ENCODE results near the gene BNIPL. TPM values are rescaled to one million over a fixed set of nuclear protein-coding genes. Genes with fewer than 3 reads are reported as not detected.

BNIPL gene
- polyA plus RNA-seq, 1 donor: 1.3 TPM

GRCh38 chr1:151039521-151039920 is 3.1 kb downstream of the BNIPL start:
- Histone ChIP-seq H3K9me3 (ENCODE audit: control insufficient read depth, low read depth, low read length) (no peaks in the 10 kb centered on the region), H3K27ac (ENCODE audit: low read length) (no peak overlapping the region), H3K4me3 (ENCODE audit: low read length) (no peak overlapping the region), H3K4me1 (ENCODE audit: control insufficient read depth, insufficient read depth, low read length) (no peaks in the 10 kb centered on the region), H3K36me3 (ENCODE audit: control insufficient read depth, insufficient read depth, low read length) (peaks cover 7% of the 10 kb centered on the region), H3K27me3 (ENCODE audit: control insufficient read depth, insufficient read depth, low read length) (no peaks in the 10 kb centered on the region)
- DNase-seq: no peak
- WGBS (ENCODE audit: insufficient coverage, low lambda C conversion rate): no CpG with 5 or more reads among the region's 3 CpGs

- H3K4me3 ChIP-seq (ENCODE audit: low read length): no peak overlapping the region
- H3K4me1 ChIP-seq (ENCODE audit: control insufficient read depth, insufficient read depth, low read length): peaks cover 3% of the 10 kb centered on the region
- no peak for DNase-seq
- no peaks in the 10 kb centered on the region for H3K27me3 ChIP-seq (ENCODE audit: control insufficient read depth, insufficient read depth, low read length)
- WGBS (ENCODE audit: insufficient coverage, low lambda C conversion rate): no CpG with 5 or more reads among the region's 1 CpG
- H3K9me3 ChIP-seq (ENCODE audit: control insufficient read depth, low read depth, low read length): no peaks in the 10 kb centered on the region
- H3K36me3 ChIP-seq (ENCODE audit: control insufficient read depth, insufficient read depth, low read length): no peaks in the 10 kb centered on the region
- no peak overlapping the region for H3K27ac ChIP-seq (ENCODE audit: low read length)
Observed at GRCh38 chr1:151043163-151043562, 6.8 kb downstream of the BNIPL start.

DNA sequence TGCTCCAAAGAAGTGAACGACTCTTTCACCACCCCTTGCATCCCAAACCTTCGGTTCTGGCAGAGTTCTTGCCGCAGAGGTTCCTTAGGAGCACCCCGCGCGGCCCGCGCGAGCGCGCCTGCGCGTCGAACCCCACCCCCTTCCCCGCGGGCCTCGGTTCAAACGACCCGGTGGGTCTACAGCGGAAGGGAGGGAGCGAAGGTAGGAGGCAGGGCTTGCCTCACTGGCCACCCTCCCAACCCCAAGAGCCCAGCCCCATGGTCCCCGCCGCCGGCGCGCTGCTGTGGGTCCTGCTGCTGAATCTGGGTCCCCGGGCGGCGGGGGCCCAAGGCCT is 11.2 kb downstream of the BNIPL start, which contains the start of gene C1orf56:
Gene C1orf56, plus strand, starts transcription at position 161 of the 334 bp plus-strand sequence. Its CDS starts 97 bp downstream, at position 258.
- peak; percentile 68 to 82 for DNase-seq
- Histone ChIP-seq H3K4me1 (ENCODE audit: control insufficient read depth, insufficient read depth, low read length) (peaks cover 8% of the 10 kb centered on the region), H3K27me3 (ENCODE audit: control insufficient read depth, insufficient read depth, low read length) (no peaks in the 10 kb centered on the region), H3K9me3 (ENCODE audit: control insufficient read depth, low read depth, low read length) (no peaks in the 10 kb centered on the region), H3K27ac (ENCODE audit: low read length) (peak within 1 kb of the TSS; percentile 79), H3K36me3 (ENCODE audit: control insufficient read depth, insufficient read depth, low read length) (peaks cover 12% of the 10 kb centered on the region), H3K4me3 (ENCODE audit: low read length) (peak within 1 kb of the TSS; percentile 98)
- no CpG with 5 or more reads among the region's 29 CpGs for WGBS (ENCODE audit: insufficient coverage, low lambda C conversion rate)

- 0% methylated on average over 1 of the region's 48 CpGs for WGBS (ENCODE audit: insufficient coverage, low lambda C conversion rate)
- peak; percentile 58 to 75 for DNase-seq
- Histone ChIP-seq H3K4me1 (ENCODE audit: control insufficient read depth, insufficient read depth, low read length) (peaks cover 8% of the 10 kb centered on the region), H3K36me3 (ENCODE audit: control insufficient read depth, insufficient read depth, low read length) (peaks cover 18% of the 10 kb centered on the region), H3K27ac (ENCODE audit: low read length) (peak overlapping the region; percentile 79), H3K9me3 (ENCODE audit: control insufficient read depth, low read depth, low read length) (no peaks in the 10 kb centered on the region), H3K4me3 (ENCODE audit: low read length) (peak overlapping the region; percentile 98), H3K27me3 (ENCODE audit: control insufficient read depth, insufficient read depth, low read length) (no peaks in the 10 kb centered on the region)
Observed at GRCh38 chr1:151047925-151048644, 11.7 kb downstream of the BNIPL start.

DNA sequence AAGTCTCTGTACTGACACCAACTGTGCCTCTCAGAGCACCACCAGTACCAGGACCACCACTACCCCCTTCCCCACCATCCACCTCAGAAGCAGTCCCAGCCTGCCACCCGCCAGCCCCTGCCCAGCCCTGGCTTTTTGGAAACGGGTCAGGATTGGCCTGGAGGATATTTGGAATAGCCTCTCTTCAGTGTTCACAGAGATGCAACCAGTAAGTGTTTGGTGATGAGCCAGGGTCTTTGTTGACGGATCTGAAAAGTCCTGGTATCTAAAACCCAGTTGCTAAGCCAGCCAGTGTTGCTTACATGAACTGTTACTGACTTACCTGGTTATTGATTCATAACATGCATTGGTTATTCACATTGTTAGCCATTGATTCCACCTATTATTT is 12.3 kb downstream of the BNIPL start:
- Histone ChIP-seq H3K4me3 (ENCODE audit: low read length) (peak overlapping the region; percentile 98), H3K4me1 (ENCODE audit: control insufficient read depth, insufficient read depth, low read length) (peaks cover 8% of the 10 kb centered on the region), H3K9me3 (ENCODE audit: control insufficient read depth, low read depth, low read length) (no peaks in the 10 kb centered on the region), H3K36me3 (ENCODE audit: control insufficient read depth, insufficient read depth, low read length) (peaks cover 23% of the 10 kb centered on the region), H3K27ac (ENCODE audit: low read length) (no peak overlapping the region), H3K27me3 (ENCODE audit: control insufficient read depth, insufficient read depth, low read length) (no peaks in the 10 kb centered on the region)
- no peak for DNase-seq
- no CpG with 5 or more reads among the region's 3 CpGs for WGBS (ENCODE audit: insufficient coverage, low lambda C conversion rate)

GRCh38 chr1:151049458-151049857 is 13.1 kb downstream of the BNIPL start:
- peaks cover 31% of the 10 kb centered on the region for H3K36me3 ChIP-seq (ENCODE audit: control insufficient read depth, insufficient read depth, low read length)
- WGBS (ENCODE audit: insufficient coverage, low lambda C conversion rate): no CpG with 5 or more reads among the region's 5 CpGs
- H3K4me3 ChIP-seq (ENCODE audit: low read length): no peak overlapping the region
- peaks cover 8% of the 10 kb centered on the region for H3K4me1 ChIP-seq (ENCODE audit: control insufficient read depth, insufficient read depth, low read length)
- no peaks in the 10 kb centered on the region for H3K27me3 ChIP-seq (ENCODE audit: control insufficient read depth, insufficient read depth, low read length)
- H3K27ac ChIP-seq (ENCODE audit: low read length): no peak overlapping the region
- DNase-seq: no peak
- H3K9me3 ChIP-seq (ENCODE audit: control insufficient read depth, low read depth, low read length): no peaks in the 10 kb centered on the region

GRCh38 chr1:151050051-151050688 is 13.8 kb downstream of the BNIPL start:
- Histone ChIP-seq H3K9me3 (ENCODE audit: control insufficient read depth, low read depth, low read length) (no peaks in the 10 kb centered on the region), H3K36me3 (ENCODE audit: control insufficient read depth, insufficient read depth, low read length) (peaks cover 38% of the 10 kb centered on the region), H3K27ac (ENCODE audit: low read length) (no peak overlapping the region), H3K4me1 (ENCODE audit: control insufficient read depth, insufficient read depth, low read length) (peaks cover 10% of the 10 kb centered on the region), H3K4me3 (ENCODE audit: low read length) (no peak overlapping the region), H3K27me3 (ENCODE audit: control insufficient read depth, insufficient read depth, low read length) (no peaks in the 10 kb centered on the region)
- DNase-seq: no peak
- no CpG with 5 or more reads among the region's 2 CpGs for WGBS (ENCODE audit: insufficient coverage, low lambda C conversion rate)

- Histone ChIP-seq H3K27me3 (ENCODE audit: control insufficient read depth, insufficient read depth, low read length) (no peaks in the 10 kb centered on the region), H3K36me3 (ENCODE audit: control insufficient read depth, insufficient read depth, low read length) (peaks cover 47% of the 10 kb centered on the region), H3K27ac (ENCODE audit: low read length) (no peak overlapping the region), H3K9me3 (ENCODE audit: control insufficient read depth, low read depth, low read length) (no peaks in the 10 kb centered on the region), H3K4me3 (ENCODE audit: low read length) (no peak overlapping the region), H3K4me1 (ENCODE audit: control insufficient read depth, insufficient read depth, low read length) (peaks cover 22% of the 10 kb centered on the region)
- no peak for DNase-seq
- WGBS (ENCODE audit: insufficient coverage, low lambda C conversion rate): no CpG with 5 or more reads among the region's 2 CpGs
Observed at GRCh38 chr1:151051356-151052009, 15.1 kb downstream of the BNIPL start.

DNA sequence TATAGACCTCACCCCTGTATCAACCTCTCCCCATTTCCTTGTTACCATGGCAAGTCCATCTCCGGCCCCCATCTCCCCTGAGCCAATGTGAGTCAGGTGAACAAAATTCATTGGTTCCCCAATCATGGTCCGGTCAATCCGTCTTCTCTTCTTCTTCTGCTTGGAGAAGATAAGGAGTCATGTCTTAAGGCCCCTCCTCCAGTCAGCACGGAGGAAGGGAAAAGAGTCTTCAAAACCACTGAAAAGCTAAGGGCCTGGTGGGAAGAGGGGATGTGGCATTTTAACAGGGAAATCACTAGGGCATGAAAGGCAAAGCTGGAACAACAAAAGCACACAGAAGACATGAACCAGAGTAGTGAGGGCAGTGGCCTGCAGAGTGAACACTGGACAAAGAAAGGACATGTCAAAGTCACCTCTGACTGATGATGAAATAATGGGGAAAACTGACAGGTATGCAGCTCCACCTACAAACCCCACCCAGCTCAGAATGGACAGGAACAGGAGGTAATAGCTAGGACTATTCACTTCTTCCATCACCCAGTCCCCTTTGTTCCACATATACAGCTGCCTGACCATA is 18.7 kb downstream of the BNIPL start:
- no peak overlapping the region for H3K27ac ChIP-seq (ENCODE audit: low read length)
- no peak overlapping the region for H3K4me3 ChIP-seq (ENCODE audit: low read length)
- DNase-seq: no peak
- H3K9me3 ChIP-seq (ENCODE audit: control insufficient read depth, low read depth, low read length): no peaks in the 10 kb centered on the region
- H3K36me3 ChIP-seq (ENCODE audit: control insufficient read depth, insufficient read depth, low read length): peaks cover 47% of the 10 kb centered on the region
- no CpG with 5 or more reads among the region's 4 CpGs for WGBS (ENCODE audit: insufficient coverage, low lambda C conversion rate)
- H3K4me1 ChIP-seq (ENCODE audit: control insufficient read depth, insufficient read depth, low read length): peaks cover 26% of the 10 kb centered on the region
- no peaks in the 10 kb centered on the region for H3K27me3 ChIP-seq (ENCODE audit: control insufficient read depth, insufficient read depth, low read length)

GRCh38 chr1:151055581-151055980 is 19.2 kb downstream of the BNIPL start:
- WGBS (ENCODE audit: insufficient coverage, low lambda C conversion rate): no CpG with 5 or more reads among the region's 2 CpGs
- Histone ChIP-seq H3K4me1 (ENCODE audit: control insufficient read depth, insufficient read depth, low read length) (peaks cover 26% of the 10 kb centered on the region), H3K27ac (ENCODE audit: low read length) (no peak overlapping the region), H3K36me3 (ENCODE audit: control insufficient read depth, insufficient read depth, low read length) (peaks cover 47% of the 10 kb centered on the region), H3K27me3 (ENCODE audit: control insufficient read depth, insufficient read depth, low read length) (no peaks in the 10 kb centered on the region), H3K4me3 (ENCODE audit: low read length) (no peak overlapping the region), H3K9me3 (ENCODE audit: control insufficient read depth, low read depth, low read length) (no peaks in the 10 kb centered on the region)
- no peak for DNase-seq
